Stimulated activated naive CD8-positive, alpha-beta T cell treated with anti-CD3 and anti-CD28 coated beads, Interleukin-15, amount 100 ng/mL, for 72 hours (primary cell): ENCODE results near the gene HIBCH.
A peak's percentile ranks its signal among the peaks of the same experiment; 100 is the strongest.
"Not testable (repeated sequence)": the region's sequence is repeated elsewhere in the genome, so short reads cannot be mapped to it uniquely, and the experiment has no call there.

Experiments used
- ATAC-seq: fragments of 150-1000 bp; cut with Tn5 transposase; 2 replicates; pipeline ENCODE4 v1.10.0; 2021; ENCODE audit warnings: mild to moderate bottlenecking, moderate library complexity
- DNase-seq, 2 donors: peaks; one replicate each; pipeline ENCODE4 v3.0.0; 2021 to 2022
- H3K27ac Mint-ChIP-seq, 2 donors: one replicate each; pipeline ENCODE4 v1.8.0; 2022; ENCODE audit warnings: mild to moderate bottlenecking in 2 of 2, mixed read lengths in 2 of 2, moderate library complexity in 2 of 2
- H3K27me3 Mint-ChIP-seq: one replicate; pipeline ENCODE4 v1.8.0; 2022; ENCODE audit warnings: mixed read lengths
- H3K4me1 Mint-ChIP-seq: one replicate; pipeline ENCODE4 v1.8.0; 2022; ENCODE audit warnings: mild to moderate bottlenecking, mixed read lengths
- H3K4me3 Mint-ChIP-seq, 2 donors: one replicate each; pipeline ENCODE4 v1.8.0; 2022; ENCODE audit warnings: mild to moderate bottlenecking in 2 of 2, mixed read lengths in 2 of 2, moderate library complexity in 1 of 2
- H3K9me3 Mint-ChIP-seq, 2 donors: one replicate each; pipeline ENCODE4 v1.8.0; 2022; ENCODE audit warnings: mixed read lengths in 2 of 2

Gene HIBCH

GRCh38 chr2:190180313-190181122 is 139.1 kb downstream of the HIBCH start:
- Mint-ChIP-seq H3K27ac (no peak overlapping the region), H3K27me3 (peaks cover 60% of the 10 kb centered on the region), H3K4me1 (peaks cover 6% of the 10 kb centered on the region), H3K4me3 (peak overlapping the region; percentile 47 to 71), H3K9me3 (no peaks in the 10 kb centered on the region)
- peak; percentile 84 for ATAC-seq
- DNase-seq = peak; percentile 40 to 42

- ATAC-seq = no peak
- H3K27ac Mint-ChIP-seq = no peak overlapping the region
- peaks cover 6% of the 10 kb centered on the region for H3K4me1 Mint-ChIP-seq
- H3K9me3 Mint-ChIP-seq = no peaks in the 10 kb centered on the region
- H3K27me3 Mint-ChIP-seq = peaks cover 60% of the 10 kb centered on the region
- H3K4me3 Mint-ChIP-seq = peak overlapping the region; percentile 68 to 71
- DNase-seq = no peak
Observed at GRCh38 chr2:190179754-190180312, 139.8 kb downstream of the HIBCH start.

- H3K4me1 Mint-ChIP-seq = peaks cover 6% of the 10 kb centered on the region
- H3K27me3 Mint-ChIP-seq = peaks cover 53% of the 10 kb centered on the region
- no peak overlapping the region for H3K27ac Mint-ChIP-seq
- no peak for DNase-seq
- no peak for ATAC-seq
- no peak overlapping the region for H3K4me3 Mint-ChIP-seq
- peaks cover 8 to 9% of the 10 kb centered on the region in 2 donors for H3K9me3 Mint-ChIP-seq
Observed at GRCh38 chr2:190178066-190178722, 141.4 kb downstream of the HIBCH start.

GRCh38 chr2:190177249-190178040 is 142.2 kb downstream of the HIBCH start:
- peaks cover 53% of the 10 kb centered on the region for H3K27me3 Mint-ChIP-seq
- DNase-seq = no peak
- no peak overlapping the region for H3K27ac Mint-ChIP-seq
- peaks cover 6% of the 10 kb centered on the region for H3K4me1 Mint-ChIP-seq
- H3K4me3 Mint-ChIP-seq = no peak overlapping the region
- no peak for ATAC-seq
- peaks cover 8 to 9% of the 10 kb centered on the region in 2 donors for H3K9me3 Mint-ChIP-seq

GRCh38 chr2:190173392-190173791 is 146.2 kb downstream of the HIBCH start:
- ATAC-seq (no peak), DNase-seq (no peak)
- peaks cover 23% of the 10 kb centered on the region for H3K27me3 Mint-ChIP-seq
- no peak overlapping the region for H3K27ac Mint-ChIP-seq
- no peak overlapping the region for H3K4me3 Mint-ChIP-seq
- no peaks in the 10 kb centered on the region for H3K4me1 Mint-ChIP-seq
- peaks cover 15 to 20% of the 10 kb centered on the region in 2 donors for H3K9me3 Mint-ChIP-seq

- peaks cover under 1% of the 10 kb centered on the region for H3K27me3 Mint-ChIP-seq
- H3K4me1 Mint-ChIP-seq = no peaks in the 10 kb centered on the region
- ATAC-seq (no peak), DNase-seq (no peak)
- H3K4me3 Mint-ChIP-seq = no peak overlapping the region
- peaks cover 29 to 35% of the 10 kb centered on the region in 2 donors for H3K9me3 Mint-ChIP-seq
- no peak overlapping the region for H3K27ac Mint-ChIP-seq
Observed at GRCh38 chr2:190170673-190171072, 149.0 kb downstream of the HIBCH start.

GRCh38 chr2:190169221-190170072 is 150.2 kb downstream of the HIBCH start:
- ATAC-seq (no peak), DNase-seq (no peak)
- no peak overlapping the region for H3K4me3 Mint-ChIP-seq
- peaks cover 34 to 35% of the 10 kb centered on the region in 2 donors for H3K9me3 Mint-ChIP-seq
- H3K27me3 Mint-ChIP-seq = no peaks in the 10 kb centered on the region
- H3K4me1 Mint-ChIP-seq = no peaks in the 10 kb centered on the region
- H3K27ac Mint-ChIP-seq = no peak overlapping the region

- H3K4me3 Mint-ChIP-seq = no peak overlapping the region
- no peaks in the 10 kb centered on the region for H3K27me3 Mint-ChIP-seq
- ATAC-seq (no peak), DNase-seq (no peak)
- no peaks in the 10 kb centered on the region for H3K4me1 Mint-ChIP-seq
- H3K9me3 Mint-ChIP-seq = peaks cover 26% of the 10 kb centered on the region in 2 donors
- no peak overlapping the region for H3K27ac Mint-ChIP-seq
Observed at GRCh38 chr2:190167702-190168101, 151.9 kb downstream of the HIBCH start.

GRCh38 chr2:190165491-190165890 is 154.1 kb downstream of the HIBCH start:
- ATAC-seq = no peak
- H3K27ac Mint-ChIP-seq = no peak overlapping the region
- no peak for DNase-seq

GRCh38 chr2:190162851-190163250 is 156.8 kb downstream of the HIBCH start:
- ATAC-seq = no peak
- Mint-ChIP-seq H3K27me3 (no peaks in the 10 kb centered on the region), H3K4me1 (no peaks in the 10 kb centered on the region), H3K9me3 (peaks cover 10 to 16% of the 10 kb centered on the region in 2 donors), H3K4me3 (no peak overlapping the region), H3K27ac (no peak overlapping the region)
- no peak for DNase-seq

More at GRCh38 chr2:190165491-190165890, 154.1 kb downstream of the HIBCH start:
- Mint-ChIP-seq H3K4me1 (no peaks in the 10 kb centered on the region), H3K27me3 (no peaks in the 10 kb centered on the region), H3K9me3 (peaks cover 26% of the 10 kb centered on the region in 2 donors), H3K4me3 (no peak overlapping the region)

GRCh38 chr2:190159453-190159852 is 160.2 kb downstream of the HIBCH start:
- Mint-ChIP-seq H3K4me1 (no peaks in the 10 kb centered on the region), H3K9me3 (no peaks in the 10 kb centered on the region), H3K27ac (no peak overlapping the region), H3K27me3 (no peaks in the 10 kb centered on the region), H3K4me3 (no peak overlapping the region)
- DNase-seq (no peak), ATAC-seq (no peak)

GRCh38 chr2:190158798-190159434 is 160.7 kb downstream of the HIBCH start:
- Mint-ChIP-seq H3K27ac (no peak overlapping the region), H3K9me3 (no peaks in the 10 kb centered on the region), H3K4me3 (no peak overlapping the region), H3K27me3 (no peaks in the 10 kb centered on the region), H3K4me1 (no peaks in the 10 kb centered on the region)
- DNase-seq (no peak), ATAC-seq (no peak)

- not testable (repeated sequence) for ATAC-seq, H3K4me1 Mint-ChIP-seq, H3K27me3 Mint-ChIP-seq, H3K9me3 Mint-ChIP-seq, H3K27ac Mint-ChIP-seq, DNase-seq, H3K4me3 Mint-ChIP-seq
Observed at GRCh38 chr2:190157613-190158528, 161.8 kb downstream of the HIBCH start.
